ENCODE data around the gene FSTL3. TPM values are rescaled to one million over a fixed set of nuclear protein-coding genes. Genes with fewer than 3 reads are reported as not detected.
"Not testable (repeated sequence)": the region's sequence is repeated elsewhere in the genome, so short reads cannot be mapped to it uniquely, and the experiment has no call there.

Gene FSTL3
- total RNA-seq, 1 experiment from 2014 or later, result 43.3 TPM

- DNase-seq (ENCODE audit: extremely low read depth, low read depth), result no peak
Measured at GRCh38 chr19:708154-709143, 32.3 kb downstream of the FSTL3 start, which contains the start of gene PALM. Gene PALM, plus strand, starts transcription at chr19:708935. Its CDS starts 212 bp downstream, at chr19:709147.

DNA sequence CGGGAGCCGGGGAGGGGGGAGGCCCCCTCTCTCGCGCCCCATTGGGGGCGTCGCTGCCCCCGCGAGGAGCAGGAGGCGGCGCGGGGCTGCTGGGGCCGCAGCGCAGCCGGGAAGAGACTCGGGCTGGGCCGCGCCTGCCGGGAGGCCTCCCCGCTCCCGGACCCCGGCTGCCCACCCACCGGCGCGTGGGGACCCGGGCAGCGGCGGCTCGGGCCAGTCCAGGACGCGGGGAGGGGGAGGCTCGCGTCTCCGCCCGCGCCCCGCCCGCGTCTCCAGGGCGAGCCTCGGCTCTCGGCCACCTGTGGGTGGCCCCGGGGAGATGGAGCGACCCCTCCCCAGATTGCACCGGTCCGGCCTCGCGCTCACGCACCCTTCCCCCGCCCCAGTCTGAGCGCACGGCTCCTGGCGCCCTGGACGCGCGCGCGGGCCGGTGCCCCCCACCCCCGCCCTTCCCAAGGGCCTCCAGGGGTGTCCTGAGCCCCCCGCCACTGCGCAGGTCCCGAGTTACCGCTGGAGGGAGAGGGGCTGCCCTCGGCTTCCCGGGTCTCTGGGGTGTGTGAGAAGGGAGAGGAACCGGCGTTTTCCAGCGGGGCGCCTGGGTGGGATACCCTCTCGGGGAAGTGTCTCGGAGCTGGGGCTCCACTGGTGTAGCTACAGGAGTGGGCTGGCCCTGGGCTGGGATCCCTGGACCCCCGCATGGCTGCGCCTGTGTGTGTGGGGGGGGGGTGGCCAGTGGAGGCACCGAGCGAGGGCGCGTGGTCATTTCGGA lies 33.2 kb downstream of the FSTL3 start:
- no peak for DNase-seq (ENCODE audit: extremely low read depth, low read depth)

DNA sequence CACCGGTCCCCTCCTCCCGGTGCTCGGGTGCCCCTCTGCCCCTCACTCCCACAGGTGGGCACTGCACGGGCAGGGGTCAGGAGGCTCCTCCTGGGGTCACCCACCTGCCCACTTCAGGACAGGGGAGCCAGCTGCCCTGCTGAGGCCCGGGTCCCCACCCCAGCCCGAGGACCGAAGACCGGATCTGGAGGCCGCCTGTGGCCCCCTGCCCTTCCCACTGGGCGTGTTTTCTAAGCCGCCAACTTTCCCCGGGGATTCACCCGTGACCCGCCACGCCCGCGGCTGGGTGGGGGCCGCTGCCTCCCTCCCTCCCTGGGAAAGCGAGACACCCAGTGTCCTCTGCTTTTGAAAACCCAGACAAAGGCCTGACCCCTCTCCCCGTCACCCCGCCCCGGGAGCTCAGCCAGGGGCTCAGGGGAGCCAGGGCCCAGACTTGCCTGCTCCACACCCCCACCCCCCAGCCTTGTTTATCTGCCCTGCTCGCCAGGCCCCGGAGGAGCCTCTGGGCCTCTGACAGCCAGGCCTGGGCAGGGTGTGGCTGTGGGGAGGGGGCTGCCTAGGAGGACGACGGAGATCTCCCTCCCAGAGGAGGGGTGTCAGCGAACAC lies 33.9 kb downstream of the FSTL3 start:
- no peak for DNase-seq (ENCODE audit: extremely low read depth, low read depth)

DNA sequence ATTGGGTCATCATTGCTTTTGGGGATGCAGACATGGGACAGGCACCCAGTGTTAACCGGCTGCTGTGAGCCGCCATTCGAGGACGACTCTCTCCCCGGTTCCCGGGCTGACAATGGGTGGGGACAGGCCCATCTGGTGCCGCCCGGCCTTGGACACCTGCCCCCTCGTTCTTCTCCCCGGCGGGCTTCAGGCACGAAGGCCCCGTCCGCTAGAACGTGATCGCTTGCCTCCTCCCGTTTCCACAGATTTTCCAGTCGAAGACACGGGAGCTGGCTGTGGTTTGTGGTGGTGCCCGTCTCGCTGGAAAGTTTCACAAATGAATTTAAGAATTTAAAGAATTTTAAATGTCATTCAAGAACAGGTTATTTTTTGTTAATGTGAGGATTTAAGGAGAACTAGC lies 34.6 kb downstream of the FSTL3 start:
- DNase-seq (ENCODE audit: extremely low read depth, low read depth), result no peak

DNA sequence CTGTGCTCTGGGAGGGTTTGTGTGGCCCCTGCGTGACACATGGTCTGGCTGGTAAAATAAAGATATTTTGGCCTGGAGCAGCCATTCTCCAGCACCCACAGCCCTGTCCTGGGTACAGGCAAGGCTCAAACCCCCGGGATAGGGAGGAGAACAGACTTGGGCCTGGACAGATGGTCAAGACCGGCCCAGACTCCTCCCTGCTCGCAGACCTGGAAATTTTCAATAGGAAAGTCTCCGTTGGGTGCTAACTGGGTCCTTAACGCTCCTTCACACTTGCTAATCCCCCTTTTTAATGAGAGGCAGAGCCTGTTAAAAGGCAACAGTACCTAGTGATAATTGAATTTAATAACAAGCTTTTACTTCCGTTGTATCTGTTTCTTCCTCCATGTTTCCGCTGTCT lies 35.1 kb downstream of the FSTL3 start:
- DNase-seq (ENCODE audit: extremely low read depth, low read depth), result no peak

DNA sequence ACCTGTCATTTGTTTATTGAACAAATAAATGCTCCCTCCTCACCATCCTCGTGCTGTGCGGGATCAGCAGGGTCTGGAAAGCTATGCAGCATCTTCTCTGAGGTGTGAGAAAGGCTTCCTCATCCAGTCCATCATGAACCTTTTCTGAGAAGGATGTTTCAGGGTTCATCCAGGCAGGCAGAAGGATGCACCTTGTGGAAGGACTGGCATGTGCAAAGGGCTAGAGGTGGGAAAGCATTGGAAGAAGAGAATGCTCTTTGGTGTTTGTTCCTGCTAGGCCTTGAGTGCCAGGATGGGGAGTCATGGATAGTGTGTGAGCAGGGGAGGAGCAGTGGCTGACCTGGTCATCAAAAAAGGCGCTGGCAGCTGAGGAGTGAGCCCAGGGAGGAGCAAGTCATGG lies 39.2 kb downstream of the FSTL3 start:
- no peak for DNase-seq (ENCODE audit: extremely low read depth, low read depth)

GRCh38 chr19:718251-718951 lies 42.2 kb downstream of the FSTL3 start:
- no peak for DNase-seq (ENCODE audit: extremely low read depth, low read depth)

DNA sequence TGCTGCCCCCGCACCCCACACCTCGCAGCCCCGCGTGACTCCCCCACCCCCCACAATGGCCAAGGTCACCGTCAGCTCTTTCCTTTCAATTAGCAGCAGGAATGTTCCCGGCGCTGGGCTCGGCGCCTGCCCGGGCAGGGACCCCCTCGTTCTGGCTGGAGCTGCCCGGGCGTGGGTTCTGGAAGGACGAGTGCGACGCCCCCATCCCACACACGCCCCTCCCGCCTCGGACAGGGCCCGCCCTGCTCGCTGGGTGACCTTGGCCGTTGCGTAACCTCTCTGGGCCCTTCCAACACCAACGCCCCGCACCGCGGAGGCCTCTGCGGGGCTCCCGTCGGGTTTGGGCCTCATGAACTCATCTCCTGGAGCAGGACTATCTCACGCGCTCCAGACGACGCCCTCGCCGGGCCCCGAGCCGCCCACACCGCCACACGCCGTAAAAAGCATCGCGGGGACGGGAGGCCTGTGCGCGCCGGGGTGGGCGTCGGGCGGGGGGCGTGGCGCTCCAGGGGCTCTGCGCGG lies 42.9 kb downstream of the FSTL3 start:
- no peak for DNase-seq (ENCODE audit: extremely low read depth, low read depth)

- no peak for DNase-seq (ENCODE audit: extremely low read depth, low read depth)
Measured at GRCh38 chr19:719636-720344, 43.6 kb downstream of the FSTL3 start.

DNA sequence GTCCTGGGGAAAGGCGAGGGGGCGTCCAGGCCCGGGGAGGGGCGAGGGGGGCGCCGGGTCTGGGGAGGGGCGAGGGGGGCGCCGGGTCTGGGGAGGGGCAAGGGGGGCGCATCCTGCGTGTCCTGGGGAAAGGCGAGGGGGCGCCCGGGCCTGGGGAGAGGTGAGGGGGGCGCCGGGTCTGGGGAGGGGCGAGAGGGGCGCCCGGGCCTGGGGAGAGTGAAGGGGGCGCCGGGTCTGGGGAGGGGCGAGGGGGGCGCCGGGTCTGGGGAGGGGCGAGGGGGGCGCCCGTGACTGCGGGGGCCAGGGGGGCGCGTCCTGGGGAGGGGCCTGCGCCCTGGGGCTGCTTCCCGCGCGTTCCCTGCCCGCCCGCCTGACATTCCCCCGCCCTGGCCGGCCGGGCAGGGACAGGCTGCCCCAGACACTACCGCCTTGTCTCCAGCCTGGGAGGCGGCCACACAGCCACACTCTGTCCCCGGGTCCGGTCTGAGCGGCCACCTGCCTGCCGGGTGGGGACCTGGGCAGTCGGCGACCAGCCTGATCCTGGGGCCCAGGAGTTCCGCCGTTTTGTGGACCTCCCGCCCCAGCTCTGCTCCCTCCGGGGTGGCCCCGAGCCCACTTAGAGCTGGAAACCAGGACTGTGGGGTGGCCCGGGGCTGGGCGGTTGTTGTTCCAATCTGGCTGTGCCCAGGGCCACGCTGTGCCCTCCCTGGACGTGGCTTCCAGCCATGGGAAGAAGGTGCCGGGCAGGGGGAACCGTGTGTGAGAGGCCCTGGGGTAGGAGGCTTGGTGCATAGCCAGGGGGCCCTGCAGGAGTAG lies 44.4 kb downstream of the FSTL3 start:
- DNase-seq (ENCODE audit: extremely low read depth, low read depth), result no peak

DNA sequence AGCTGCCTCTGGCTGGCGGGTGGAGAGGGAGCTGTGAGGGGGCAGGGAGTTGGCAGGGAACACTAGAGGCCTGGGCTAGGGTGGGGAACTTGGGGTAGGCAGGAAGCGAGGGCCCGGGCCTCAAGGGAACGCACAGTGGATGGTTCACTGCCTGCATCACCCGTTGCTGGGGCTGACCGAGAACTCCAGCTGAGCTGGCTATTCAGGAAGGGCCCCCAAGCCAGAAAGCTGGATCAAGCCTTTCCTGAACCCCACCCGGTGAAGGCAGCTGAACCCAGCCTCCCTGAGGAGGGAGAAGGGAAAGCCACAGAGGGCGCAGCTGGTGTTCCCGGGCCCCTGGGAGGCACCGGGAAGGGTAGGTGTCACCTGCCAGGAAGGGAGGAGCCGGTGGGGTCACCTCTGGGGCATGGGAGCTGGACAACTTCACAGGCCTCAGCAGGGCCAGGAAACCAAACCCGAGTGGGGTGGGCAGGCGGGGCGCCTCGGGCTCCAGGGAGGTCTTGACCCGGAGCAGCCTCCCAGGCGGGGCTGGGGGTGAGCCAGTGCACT lies 46.4 kb downstream of the FSTL3 start:
- no peak for DNase-seq (ENCODE audit: extremely low read depth, low read depth)

- DNase-seq (ENCODE audit: extremely low read depth, low read depth), result no peak
Measured at GRCh38 chr19:723247-723646, 47.1 kb downstream of the FSTL3 start.

- DNase-seq (ENCODE audit: extremely low read depth, low read depth), result no peak
Measured at GRCh38 chr19:723714-724113, 47.5 kb downstream of the FSTL3 start.

GRCh38 chr19:725461-726089 lies 49.4 kb downstream of the FSTL3 start:
- DNase-seq (ENCODE audit: extremely low read depth, low read depth), result no peak

- no peak for DNase-seq (ENCODE audit: extremely low read depth, low read depth)
Measured at GRCh38 chr19:726993-727956, 51.1 kb downstream of the FSTL3 start.

GRCh38 chr19:728011-728410 lies 51.8 kb downstream of the FSTL3 start:
- DNase-seq (ENCODE audit: extremely low read depth, low read depth), result no peak

- DNase-seq (ENCODE audit: extremely low read depth, low read depth), result not testable (repeated sequence)
Measured at GRCh38 chr19:729564-729963, 53.4 kb downstream of the FSTL3 start.

All from NCI-H460 (cell line).